Ovary (tissue), 3 donors: Measurements from ENCODE around the gene MOB3C.

Experiments used
- CTCF ChIP-seq, 3 donors: fragments of 450-650 bp in 2 of 3; fragments of 200-600 bp in 1 of 3; IDR thresholded peaks; one replicate each; pipeline versions ENCODE4 v1.5.1 to v1.8.0; 2016 to 2022; ENCODE audit warnings: antibody characterized with exemption in 3 of 3, mild to moderate bottlenecking in 1 of 3
- EP300 ChIP-seq: sonication (generic); formaldehyde crosslinking; IDR thresholded peaks from one replicate; pipeline ENCODE4 v1.6.1; 2017; ENCODE audit warnings: antibody characterized with exemption
- POLR2A ChIP-seq: fragments of 450-650 bp; IDR thresholded peaks from one replicate; pipeline ENCODE4 v1.6.1; 2017; ENCODE audit warnings: antibody characterized with exemption, mild to moderate bottlenecking, moderate library complexity
- donor health status: DM: no; HTN: no; CAD: no.

GRCh38 chr1:46580140-46580903, 36.3 kb downstream of the MOB3C start:
- TF ChIP-seq CTCF (IDR thresholded peaks at IDR 0.05) (no peak), EP300 (no peak), POLR2A (no peak)
